GM21619 (cell line): ENCODE data around the gene ARHGAP42.
A peak's percentile ranks its signal among the peaks of the same experiment; 100 is the strongest.

Experiments used
- ATAC-seq: cut with Tn5 transposase; IDR thresholded peaks from one replicate; pipeline ENCODE4 v1.9.1; 2021; ENCODE audit not compliant: unreplicated experiment

Gene ARHGAP42

GRCh38 chr11:100827934-100828661 is 141.0 kb downstream of the ARHGAP42 start:
- peak; percentile 79 for ATAC-seq

- no peak for ATAC-seq
Measured at GRCh38 chr11:100830274-100830673, 143.2 kb downstream of the ARHGAP42 start.

- no peak for ATAC-seq
Measured at GRCh38 chr11:100830978-100831732, 144.1 kb downstream of the ARHGAP42 start.

GRCh38 chr11:100831929-100832494 is 144.9 kb downstream of the ARHGAP42 start:
- ATAC-seq: no peak

- no peak for ATAC-seq
Measured at GRCh38 chr11:100832829-100833228, 145.7 kb downstream of the ARHGAP42 start.

- no peak for ATAC-seq
Measured at GRCh38 chr11:100833276-100833675, 146.2 kb downstream of the ARHGAP42 start.

GRCh38 chr11:100835854-100836253 is 148.8 kb downstream of the ARHGAP42 start:
- ATAC-seq: no peak

- ATAC-seq: no peak
Measured at GRCh38 chr11:100837311-100837710, 150.2 kb downstream of the ARHGAP42 start.

- ATAC-seq: no peak
Measured at GRCh38 chr11:100841711-100842407, 154.8 kb downstream of the ARHGAP42 start.

GRCh38 chr11:100847696-100848216 is 160.7 kb downstream of the ARHGAP42 start:
- no peak for ATAC-seq

GRCh38 chr11:100849009-100849900 is 162.2 kb downstream of the ARHGAP42 start:
- ATAC-seq: no peak

GRCh38 chr11:100849901-100850235 is 162.8 kb downstream of the ARHGAP42 start:
- no peak for ATAC-seq

- no peak for ATAC-seq
Measured at GRCh38 chr11:100851147-100851546, 164.1 kb downstream of the ARHGAP42 start.

GRCh38 chr11:100851584-100852152 is 164.6 kb downstream of the ARHGAP42 start:
- ATAC-seq: no peak

GRCh38 chr11:100855466-100856067 is 168.5 kb downstream of the ARHGAP42 start:
- no peak for ATAC-seq

GRCh38 chr11:100857236-100858005 is 170.3 kb downstream of the ARHGAP42 start:
- ATAC-seq: no peak

GRCh38 chr11:100860318-100861155 is 173.4 kb downstream of the ARHGAP42 start:
- no peak for ATAC-seq

- ATAC-seq: no peak
Measured at GRCh38 chr11:100861212-100861611, 174.1 kb downstream of the ARHGAP42 start.
